Loucy (cell line): ENCODE results near the gene PRTG.

ENCODE experiments used
- EZH2phosphoT487 ChIP-seq: fragments of 200-600 bp; IDR thresholded peaks from 2 replicates; pipeline ENCODE4 v1.6.1; 2018; ENCODE audit warnings: antibody characterized with exemption, mild to moderate bottlenecking, moderate library complexity, borderline replicate concordance
- TF ChIP-seq, protein P1 (sequence below): fragments of 200-600 bp; sonication (generic); conservative IDR thresholded peaks from 2 replicates; pipeline ENCODE4 v1.5.1; 2014; ENCODE audit warnings: mild to moderate bottlenecking, antibody characterized with exemption, low read length

DNA sequence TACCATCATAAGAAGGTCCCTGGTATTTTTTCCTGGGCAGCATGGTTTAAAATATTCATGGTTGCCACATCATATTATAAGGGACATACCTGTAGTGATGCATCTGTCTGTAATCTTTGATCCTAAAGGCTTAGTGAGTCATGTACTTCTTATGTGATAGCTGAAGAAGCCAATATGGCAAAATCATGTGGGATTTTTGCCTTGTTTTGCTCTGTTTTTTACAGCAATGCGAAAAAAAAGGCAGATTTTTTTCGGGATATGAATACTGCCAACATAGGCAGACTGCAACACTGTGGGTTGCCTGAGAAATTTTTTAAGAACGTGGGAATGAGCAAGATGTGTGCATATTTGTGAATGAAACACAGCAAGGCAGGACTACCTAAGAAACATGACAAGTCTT lies 143.5 kb downstream of the PRTG start:
- TF ChIP-seq, protein P1, sequence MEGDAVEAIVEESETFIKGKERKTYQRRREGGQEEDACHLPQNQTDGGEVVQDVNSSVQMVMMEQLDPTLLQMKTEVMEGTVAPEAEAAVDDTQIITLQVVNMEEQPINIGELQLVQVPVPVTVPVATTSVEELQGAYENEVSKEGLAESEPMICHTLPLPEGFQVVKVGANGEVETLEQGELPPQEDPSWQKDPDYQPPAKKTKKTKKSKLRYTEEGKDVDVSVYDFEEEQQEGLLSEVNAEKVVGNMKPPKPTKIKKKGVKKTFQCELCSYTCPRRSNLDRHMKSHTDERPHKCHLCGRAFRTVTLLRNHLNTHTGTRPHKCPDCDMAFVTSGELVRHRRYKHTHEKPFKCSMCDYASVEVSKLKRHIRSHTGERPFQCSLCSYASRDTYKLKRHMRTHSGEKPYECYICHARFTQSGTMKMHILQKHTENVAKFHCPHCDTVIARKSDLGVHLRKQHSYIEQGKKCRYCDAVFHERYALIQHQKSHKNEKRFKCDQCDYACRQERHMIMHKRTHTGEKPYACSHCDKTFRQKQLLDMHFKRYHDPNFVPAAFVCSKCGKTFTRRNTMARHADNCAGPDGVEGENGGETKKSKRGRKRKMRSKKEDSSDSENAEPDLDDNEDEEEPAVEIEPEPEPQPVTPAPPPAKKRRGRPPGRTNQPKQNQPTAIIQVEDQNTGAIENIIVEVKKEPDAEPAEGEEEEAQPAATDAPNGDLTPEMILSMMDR = no peak
- TF ChIP-seq EZH2phosphoT487 = no peak
